Activated T-cell treated with anti-CD3 and anti-CD28 coated beads for 4 hours (primary cell): ENCODE data around the gene DCPS.
"Not testable (repeated sequence)": the region's sequence is repeated elsewhere in the genome, so short reads cannot be mapped to it uniquely, and the experiment has no call there.

Experiments
- DNase-seq: peaks from one replicate; pipeline ENCODE4 v3.0.0-alpha.2; 2020

The DCPS gene

GRCh38 chr11:126362879-126363655 is 59.2 kb downstream of the DCPS start:
- DNase-seq: no peak

- DNase-seq: no peak
Observed at GRCh38 chr11:126363706-126364248, 59.9 kb downstream of the DCPS start.

GRCh38 chr11:126364735-126365134 is 60.9 kb downstream of the DCPS start:
- not testable (repeated sequence) for DNase-seq

GRCh38 chr11:126365508-126365907 is 61.6 kb downstream of the DCPS start:
- not testable (repeated sequence) for DNase-seq

GRCh38 chr11:126366064-126366822 is 62.4 kb downstream of the DCPS start:
- DNase-seq: no peak

GRCh38 chr11:126366823-126367654 is 63.2 kb downstream of the DCPS start:
- not testable (repeated sequence) for DNase-seq

- DNase-seq: not testable (repeated sequence)
Observed at GRCh38 chr11:126367806-126368205, 63.9 kb downstream of the DCPS start.

GRCh38 chr11:126368336-126369119 is 64.7 kb downstream of the DCPS start:
- not testable (repeated sequence) for DNase-seq

GRCh38 chr11:126370016-126370415 is 66.2 kb downstream of the DCPS start:
- DNase-seq: no peak

- DNase-seq: no peak
Observed at GRCh38 chr11:126371595-126371994, 67.7 kb downstream of the DCPS start.

- not testable (repeated sequence) for DNase-seq
Observed at GRCh38 chr11:126373389-126374066, 69.7 kb downstream of the DCPS start.

- DNase-seq: not testable (repeated sequence)
Observed at GRCh38 chr11:126374562-126375300, 70.9 kb downstream of the DCPS start.

GRCh38 chr11:126375726-126376125 is 71.9 kb downstream of the DCPS start:
- DNase-seq: no peak

GRCh38 chr11:126378763-126379162 is 74.9 kb downstream of the DCPS start:
- no peak for DNase-seq

GRCh38 chr11:126380909-126381308 is 77.0 kb downstream of the DCPS start:
- no peak for DNase-seq

GRCh38 chr11:126381960-126382359 is 78.1 kb downstream of the DCPS start:
- not testable (repeated sequence) for DNase-seq

GRCh38 chr11:126382641-126383040 is 78.8 kb downstream of the DCPS start:
- not testable (repeated sequence) for DNase-seq

- no peak for DNase-seq
Observed at GRCh38 chr11:126383339-126384335, 79.8 kb downstream of the DCPS start.

GRCh38 chr11:126384449-126385070 is 80.7 kb downstream of the DCPS start:
- DNase-seq: no peak
